Measurements from ENCODE around the gene RPL22. TPM values are rescaled to one million over a fixed set of nuclear protein-coding genes. Genes with fewer than 3 reads are reported as not detected.

The RPL22 gene
- total RNA-seq, 1 donor from 2014 or later, result 414 TPM

DNA sequence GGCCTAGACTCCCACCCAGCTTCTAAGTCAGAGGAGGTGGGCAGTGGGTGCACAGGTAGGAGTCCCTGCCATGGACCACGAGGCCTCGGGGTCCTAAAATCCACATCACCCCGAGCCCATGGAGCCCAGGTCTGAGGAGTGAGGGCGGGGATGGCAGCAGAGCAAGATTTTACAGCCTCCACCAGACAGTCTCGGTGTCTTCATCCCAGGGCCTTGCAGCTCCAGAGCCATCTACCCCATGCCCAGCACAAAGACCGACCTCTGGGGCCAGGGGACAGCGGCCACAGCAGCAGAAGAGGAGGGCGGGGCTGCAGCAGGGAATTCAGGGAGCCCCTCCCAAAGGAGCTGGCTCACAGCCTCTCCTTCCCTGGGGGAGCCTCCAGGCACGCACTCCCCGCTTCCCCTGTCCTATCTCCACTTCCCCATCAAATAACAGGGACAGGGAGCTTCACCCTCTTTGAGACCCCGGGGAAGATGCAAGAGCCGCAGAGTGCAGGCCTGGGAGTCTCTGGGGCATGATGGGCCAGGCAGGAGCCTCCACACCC is 33.9 kb downstream of the RPL22 start:
- no peak for DNase-seq (ENCODE audit: low spot score, unreplicated experiment)
- H3K4me3 Mint-ChIP-seq (ENCODE audit: low read depth), result no peak overlapping the region
- peaks cover 40% of the 10 kb centered on the region for H3K27me3 Mint-ChIP-seq
- no peak overlapping the region for H3K27ac Mint-ChIP-seq
- H3K36me3 Mint-ChIP-seq (ENCODE audit: insufficient read depth), result no peaks in the 10 kb centered on the region
- no peaks in the 10 kb centered on the region for H3K9me3 Mint-ChIP-seq (ENCODE audit: low read depth)
- H3K4me1 Mint-ChIP-seq (ENCODE audit: low read depth), result no peaks in the 10 kb centered on the region
- TF ChIP-seq, protein P1, sequence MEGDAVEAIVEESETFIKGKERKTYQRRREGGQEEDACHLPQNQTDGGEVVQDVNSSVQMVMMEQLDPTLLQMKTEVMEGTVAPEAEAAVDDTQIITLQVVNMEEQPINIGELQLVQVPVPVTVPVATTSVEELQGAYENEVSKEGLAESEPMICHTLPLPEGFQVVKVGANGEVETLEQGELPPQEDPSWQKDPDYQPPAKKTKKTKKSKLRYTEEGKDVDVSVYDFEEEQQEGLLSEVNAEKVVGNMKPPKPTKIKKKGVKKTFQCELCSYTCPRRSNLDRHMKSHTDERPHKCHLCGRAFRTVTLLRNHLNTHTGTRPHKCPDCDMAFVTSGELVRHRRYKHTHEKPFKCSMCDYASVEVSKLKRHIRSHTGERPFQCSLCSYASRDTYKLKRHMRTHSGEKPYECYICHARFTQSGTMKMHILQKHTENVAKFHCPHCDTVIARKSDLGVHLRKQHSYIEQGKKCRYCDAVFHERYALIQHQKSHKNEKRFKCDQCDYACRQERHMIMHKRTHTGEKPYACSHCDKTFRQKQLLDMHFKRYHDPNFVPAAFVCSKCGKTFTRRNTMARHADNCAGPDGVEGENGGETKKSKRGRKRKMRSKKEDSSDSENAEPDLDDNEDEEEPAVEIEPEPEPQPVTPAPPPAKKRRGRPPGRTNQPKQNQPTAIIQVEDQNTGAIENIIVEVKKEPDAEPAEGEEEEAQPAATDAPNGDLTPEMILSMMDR (IDR thresholded peaks at IDR 0.05; ENCODE audit: unreplicated experiment), result no peak

DNA sequence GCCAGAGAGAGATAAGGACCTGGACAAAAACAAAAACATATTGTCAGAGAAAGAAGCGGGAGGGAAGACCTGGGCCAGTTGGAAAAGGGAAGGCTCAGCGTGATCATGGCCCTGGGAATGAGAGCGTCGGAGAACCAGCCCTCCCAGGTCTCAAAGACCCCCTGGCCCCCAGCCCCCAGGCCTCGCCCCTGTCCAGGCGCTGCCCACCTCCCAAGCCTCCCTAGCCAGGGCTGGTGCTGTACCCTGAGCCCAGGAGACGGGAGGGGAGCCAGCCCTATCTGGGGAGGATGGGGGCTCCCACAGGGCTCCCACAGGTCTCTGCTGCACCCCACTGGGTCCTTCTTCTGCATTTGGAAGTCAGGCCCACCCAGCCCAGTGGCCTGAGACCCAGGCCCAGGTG is 34.4 kb downstream of the RPL22 start:
- H3K36me3 Mint-ChIP-seq (ENCODE audit: insufficient read depth), result no peaks in the 10 kb centered on the region
- no peak for DNase-seq (ENCODE audit: low spot score, unreplicated experiment)
- H3K9me3 Mint-ChIP-seq (ENCODE audit: low read depth), result no peaks in the 10 kb centered on the region

DNA sequence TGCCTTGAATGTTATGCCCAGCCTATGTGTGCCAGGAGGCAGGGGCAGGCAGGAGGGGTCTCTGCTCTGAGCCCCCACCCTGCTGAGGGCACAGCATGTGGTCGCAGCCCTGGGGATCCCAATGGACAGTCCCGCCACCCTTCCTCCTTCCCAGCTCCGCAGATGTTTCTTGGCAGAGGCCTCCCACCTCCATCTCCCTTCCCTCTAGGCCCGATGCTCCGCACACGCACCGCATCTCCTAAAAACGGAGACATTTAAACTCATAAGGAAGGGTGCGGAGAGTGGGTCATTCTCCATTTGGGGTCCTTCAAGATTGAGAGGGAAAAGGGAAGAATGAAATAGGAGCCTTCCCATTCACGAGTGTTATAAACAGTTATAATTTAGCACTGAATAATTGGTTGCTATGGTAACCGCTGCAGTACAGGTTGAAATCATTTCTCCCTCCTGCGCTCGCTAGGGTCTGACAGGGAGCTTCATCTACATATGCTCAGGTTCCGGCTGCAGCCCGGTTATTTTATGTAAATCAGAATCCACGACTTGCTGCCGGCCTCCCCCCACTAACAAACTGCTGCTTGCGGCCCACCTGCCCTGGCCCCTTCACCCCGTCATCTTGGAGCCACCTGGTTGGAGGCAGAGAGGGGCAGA is 35.3 kb downstream of the RPL22 start:
- Mint-ChIP-seq H3K4me1 (ENCODE audit: low read depth) (no peaks in the 10 kb centered on the region), H3K9me3 (ENCODE audit: low read depth) (no peaks in the 10 kb centered on the region), H3K27ac (no peak overlapping the region), H3K4me3 (ENCODE audit: low read depth) (no peak overlapping the region), H3K36me3 (ENCODE audit: insufficient read depth) (no peaks in the 10 kb centered on the region), H3K27me3 (peaks cover 44% of the 10 kb centered on the region)
- DNase-seq (ENCODE audit: low spot score, unreplicated experiment), result no peak
- TF ChIP-seq, protein P1 (IDR thresholded peaks at IDR 0.05; ENCODE audit: unreplicated experiment), result no peak

More for the DNA sequence above, 34.4 kb downstream of the RPL22 start:
- TF ChIP-seq, protein P1 (IDR thresholded peaks at IDR 0.05; ENCODE audit: unreplicated experiment), result no peak
- H3K4me1 Mint-ChIP-seq (ENCODE audit: low read depth), result no peaks in the 10 kb centered on the region
- H3K27ac Mint-ChIP-seq, result no peak overlapping the region
- no peak overlapping the region for H3K4me3 Mint-ChIP-seq (ENCODE audit: low read depth)
- peaks cover 41% of the 10 kb centered on the region for H3K27me3 Mint-ChIP-seq

DNA sequence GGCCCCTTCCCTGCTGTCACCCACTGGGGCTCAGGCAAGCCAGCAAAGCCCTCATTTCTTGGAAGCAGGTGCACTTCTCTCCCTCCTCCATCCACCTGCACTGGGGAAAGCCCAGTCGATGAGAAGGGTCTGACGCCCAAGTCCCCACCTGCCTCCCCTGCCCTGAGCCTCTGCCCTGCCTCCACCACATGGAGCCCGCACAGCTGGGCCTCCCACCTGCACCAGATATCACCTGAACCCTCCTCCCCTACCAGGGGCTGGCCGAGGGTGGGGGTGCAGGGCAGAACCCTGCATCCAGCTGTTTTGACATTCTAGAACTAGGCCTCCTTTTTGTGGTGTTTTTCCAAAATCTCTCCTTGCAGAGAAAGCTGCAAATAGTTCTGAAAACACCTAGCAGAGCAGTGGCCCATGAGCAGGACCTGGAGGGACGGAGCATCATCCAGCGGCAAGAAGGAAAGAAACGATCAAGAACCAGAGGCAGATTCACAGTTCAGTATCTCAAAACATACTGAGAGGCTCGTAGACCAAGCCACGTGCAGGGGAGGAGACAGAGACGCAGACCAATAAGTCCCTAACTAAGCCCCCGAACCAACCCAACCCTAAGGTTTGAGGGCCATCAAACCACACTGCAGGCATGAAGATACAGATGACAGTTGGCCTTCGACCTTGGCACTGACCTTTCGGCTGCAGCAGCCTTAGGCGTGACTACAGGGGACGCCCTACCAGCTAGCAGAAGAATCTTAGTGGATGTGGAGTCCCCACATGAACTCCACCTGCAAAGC is 36.0 kb downstream of the RPL22 start:
- no peak for DNase-seq (ENCODE audit: low spot score, unreplicated experiment)
- Mint-ChIP-seq H3K4me3 (ENCODE audit: low read depth) (no peak overlapping the region), H3K4me1 (ENCODE audit: low read depth) (no peaks in the 10 kb centered on the region)

DNA sequence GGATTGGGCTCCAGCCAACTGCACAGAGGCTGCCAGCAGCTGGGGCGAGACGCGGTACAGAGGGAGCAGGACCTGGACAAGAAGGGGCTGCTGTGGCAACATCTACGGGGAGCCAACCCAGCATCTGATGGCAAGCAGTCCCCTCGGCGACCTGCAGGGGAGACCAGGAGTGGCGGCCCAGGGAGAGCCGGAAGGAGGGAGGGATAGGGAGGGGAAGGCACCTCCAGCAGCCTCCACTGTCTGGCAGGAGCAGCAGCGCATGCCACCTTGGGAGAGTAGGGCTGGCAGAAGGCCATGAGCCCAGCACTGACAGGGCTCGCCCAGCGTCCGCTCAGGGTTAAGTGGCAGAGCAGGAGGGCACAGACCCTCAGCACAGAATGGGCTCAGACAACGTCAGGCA is 36.6 kb downstream of the RPL22 start:
- Mint-ChIP-seq H3K27ac (no peak overlapping the region), H3K9me3 (ENCODE audit: low read depth) (no peaks in the 10 kb centered on the region), H3K4me1 (ENCODE audit: low read depth) (peaks cover 1% of the 10 kb centered on the region), H3K27me3 (peaks cover 45% of the 10 kb centered on the region), H3K36me3 (ENCODE audit: insufficient read depth) (no peaks in the 10 kb centered on the region), H3K4me3 (ENCODE audit: low read depth) (no peak overlapping the region)
- no peak for DNase-seq (ENCODE audit: low spot score, unreplicated experiment)
- TF ChIP-seq, protein P1 (IDR thresholded peaks at IDR 0.05; ENCODE audit: unreplicated experiment), result peak; percentile 18

More for the DNA sequence above, 36.0 kb downstream of the RPL22 start:
- TF ChIP-seq, protein P1 (IDR thresholded peaks at IDR 0.05; ENCODE audit: unreplicated experiment), result no peak
- peaks cover 44% of the 10 kb centered on the region for H3K27me3 Mint-ChIP-seq
- H3K36me3 Mint-ChIP-seq (ENCODE audit: insufficient read depth), result no peaks in the 10 kb centered on the region
- H3K27ac Mint-ChIP-seq, result no peak overlapping the region
- H3K9me3 Mint-ChIP-seq (ENCODE audit: low read depth), result no peaks in the 10 kb centered on the region
